Activated CD4-positive, alpha-beta T cell treated with anti-CD3 and anti-CD28 coated beads for 1 hour (primary cell): ENCODE measurements around the gene ZSCAN29.
"Not testable (repeated sequence)": the region's sequence is repeated elsewhere in the genome, so short reads cannot be mapped to it uniquely, and the experiment has no call there.

Experiments
- DNase-seq: peaks from one replicate; pipeline ENCODE4 v3.0.0-alpha.2; 2020

The ZSCAN29 gene

DNA sequence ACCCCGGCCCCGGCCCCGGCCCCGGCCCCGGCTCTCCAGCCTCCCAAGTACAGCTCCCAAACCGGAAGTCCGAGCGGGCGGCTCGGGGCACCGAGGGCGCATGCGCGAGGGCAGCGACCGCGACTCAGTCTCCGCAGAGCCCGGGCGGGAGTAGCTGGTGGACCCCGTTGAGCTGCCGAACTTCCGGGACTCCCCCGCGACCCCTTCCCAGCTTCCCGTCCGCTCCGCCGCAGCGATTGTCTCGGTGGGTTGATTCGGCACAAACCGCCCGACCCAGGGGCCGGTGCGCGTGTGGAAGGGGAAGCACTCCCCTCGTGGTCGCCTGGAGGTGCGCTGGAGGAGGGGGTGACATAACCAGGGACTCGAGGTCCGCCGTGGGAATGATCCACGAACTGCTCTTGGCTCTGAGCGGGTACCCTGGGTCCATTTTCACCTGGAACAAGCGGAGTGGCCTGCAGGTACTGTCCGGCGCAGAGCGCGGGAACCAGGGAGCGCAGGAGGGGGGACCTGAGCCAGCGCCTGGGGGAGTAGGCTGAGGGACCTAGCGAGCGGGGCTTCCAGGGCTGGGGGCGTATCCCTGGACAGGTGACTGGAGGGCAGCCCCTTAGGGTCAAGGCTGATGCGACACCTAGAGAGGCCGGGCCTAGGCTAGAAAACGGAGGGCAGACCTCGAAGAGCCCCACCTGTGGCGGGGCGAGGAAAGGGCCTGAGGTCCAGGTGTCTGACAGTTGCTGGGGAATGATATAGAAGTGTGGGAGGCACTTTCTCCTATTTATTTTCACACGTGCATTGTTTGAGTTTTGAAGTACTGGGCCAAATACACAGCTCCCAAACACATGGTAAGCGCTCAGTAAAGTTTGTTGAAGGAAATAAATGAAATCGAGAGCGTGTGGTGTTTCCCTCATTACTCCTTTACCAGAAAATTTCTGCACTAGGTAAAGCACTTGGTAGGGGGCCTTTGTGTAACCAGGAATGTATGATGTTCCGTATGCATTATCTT, at the start of gene ZSCAN29, which contains the start of gene TUBGCP4:
Gene ZSCAN29, minus strand, starts transcription at position 69 of the 1,000 bp plus-strand sequence. CDS start 1,130 bp downstream, outside the sequence.
Gene TUBGCP4, plus strand, starts transcription at position 127 of the 1,000 bp plus-strand sequence. Its CDS starts 254 bp downstream, at position 381.
- DNase-seq, result peak; percentile 62

- no peak for DNase-seq
Measured at GRCh38 chr15:43420435-43420834, 49.6 kb upstream of the ZSCAN29 start.

GRCh38 chr15:43414196-43414595, 43.4 kb upstream of the ZSCAN29 start:
- no peak for DNase-seq

- DNase-seq, result no peak
Measured at GRCh38 chr15:43412096-43412495, 41.3 kb upstream of the ZSCAN29 start.

- no peak for DNase-seq
Measured at GRCh38 chr15:43410572-43411214, 39.9 kb upstream of the ZSCAN29 start.

DNA sequence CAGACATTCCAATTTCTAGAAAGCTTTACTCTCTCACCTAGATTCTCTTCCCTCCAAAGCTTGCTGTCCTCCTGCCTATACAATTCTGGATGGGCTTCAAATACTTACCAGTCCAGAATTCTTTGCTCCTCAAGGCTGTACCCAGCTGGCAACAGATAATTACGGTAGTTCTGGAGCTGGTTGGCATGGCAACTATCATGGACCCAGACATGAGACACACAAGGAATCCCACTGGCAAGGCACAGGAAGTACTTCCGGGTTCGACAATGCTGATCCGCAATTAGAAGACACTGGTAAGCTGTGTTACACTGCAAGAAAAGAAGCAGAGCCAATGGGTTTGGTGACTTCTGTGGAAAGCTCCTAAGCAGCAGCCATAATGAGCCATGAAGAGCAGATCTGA, 37.9 kb upstream of the ZSCAN29 start:
- no peak for DNase-seq

GRCh38 chr15:43406808-43407207, 36.0 kb upstream of the ZSCAN29 start:
- DNase-seq, result no peak

- no peak for DNase-seq
Measured at GRCh38 chr15:43406189-43406588, 35.3 kb upstream of the ZSCAN29 start.

- DNase-seq, result no peak
Measured at GRCh38 chr15:43404130-43404529, 33.3 kb upstream of the ZSCAN29 start.

- DNase-seq, result no peak
Measured at GRCh38 chr15:43403616-43404015, 32.8 kb upstream of the ZSCAN29 start.

DNA sequence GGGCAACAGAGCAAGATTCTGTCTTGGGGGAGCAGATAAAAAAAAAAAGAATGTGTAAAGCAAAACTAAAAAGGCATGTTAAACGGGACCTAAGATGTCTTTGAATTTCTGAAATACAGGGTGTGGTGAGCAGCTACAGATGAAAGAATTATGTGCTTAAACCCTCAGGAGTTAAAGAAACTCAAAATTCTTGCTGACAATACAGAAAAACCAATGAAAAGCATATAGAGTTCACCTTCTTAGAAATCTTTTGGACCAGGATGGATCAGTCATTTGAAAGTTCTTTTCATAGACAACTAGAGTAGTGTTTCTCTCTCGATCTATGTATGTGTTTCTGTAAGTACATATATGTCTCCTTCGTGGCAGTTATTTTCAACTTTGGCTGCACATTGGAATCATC, 31.4 kb upstream of the ZSCAN29 start:
- DNase-seq, result no peak

DNA sequence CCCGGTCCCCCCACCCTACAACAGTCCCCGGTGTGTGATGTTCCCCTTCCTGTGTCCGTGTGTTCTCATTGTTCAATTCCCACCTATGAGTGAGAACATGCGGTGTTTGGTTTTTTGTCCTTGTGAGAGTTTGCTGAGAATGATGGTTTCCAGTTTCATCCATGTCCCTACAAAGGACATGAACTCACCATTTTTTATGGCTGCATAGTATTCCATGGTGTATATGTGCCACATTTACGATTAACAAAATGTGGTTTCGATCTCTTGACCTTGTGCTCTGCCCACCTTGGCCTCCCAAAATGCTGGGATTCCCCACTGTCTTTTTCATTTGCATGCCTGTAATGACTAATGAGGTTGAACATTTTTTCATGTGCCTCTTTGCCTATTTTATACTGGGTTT, 22.7 kb upstream of the ZSCAN29 start:
- DNase-seq, result not testable (repeated sequence)

DNA sequence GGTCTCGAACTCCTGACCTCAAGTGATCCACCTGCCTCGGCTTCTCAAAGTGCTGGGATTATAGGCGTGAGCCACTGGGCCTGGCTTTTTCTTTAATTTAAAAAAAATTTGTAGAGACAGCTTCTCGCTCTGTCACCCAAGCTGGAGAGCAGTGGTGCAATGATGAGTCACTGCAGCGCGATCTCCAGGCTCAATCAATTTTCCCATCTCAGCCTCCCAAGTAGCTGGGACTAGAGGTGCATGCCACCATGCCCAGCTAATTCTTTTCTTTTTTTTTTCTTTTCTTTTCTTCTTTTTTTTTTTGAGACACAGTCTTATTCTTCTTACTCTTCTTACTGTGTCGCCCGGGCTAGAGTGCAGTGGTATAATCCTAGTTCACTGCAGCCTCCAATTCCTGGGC, 19.9 kb upstream of the ZSCAN29 start:
- no peak for DNase-seq

DNA sequence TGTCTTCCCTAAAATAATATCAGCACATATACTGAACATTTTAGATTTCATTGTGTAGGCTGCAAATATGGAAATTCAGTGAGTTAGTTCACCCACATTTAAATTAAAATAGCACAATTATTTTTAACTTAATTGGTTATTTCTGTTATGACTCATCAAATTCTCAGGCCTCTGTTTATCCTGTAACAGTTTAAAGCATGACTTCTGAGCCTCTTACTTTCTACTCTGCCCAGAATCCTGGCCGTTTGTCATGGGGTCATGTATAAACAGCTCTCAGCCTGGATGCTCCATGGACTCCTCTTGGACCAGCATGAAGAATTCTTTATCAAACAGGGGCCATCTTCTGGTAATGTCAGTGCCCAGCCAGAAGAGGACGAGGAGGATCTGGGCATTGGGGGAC, 12.2 kb upstream of the ZSCAN29 start:
- no peak for DNase-seq

DNA sequence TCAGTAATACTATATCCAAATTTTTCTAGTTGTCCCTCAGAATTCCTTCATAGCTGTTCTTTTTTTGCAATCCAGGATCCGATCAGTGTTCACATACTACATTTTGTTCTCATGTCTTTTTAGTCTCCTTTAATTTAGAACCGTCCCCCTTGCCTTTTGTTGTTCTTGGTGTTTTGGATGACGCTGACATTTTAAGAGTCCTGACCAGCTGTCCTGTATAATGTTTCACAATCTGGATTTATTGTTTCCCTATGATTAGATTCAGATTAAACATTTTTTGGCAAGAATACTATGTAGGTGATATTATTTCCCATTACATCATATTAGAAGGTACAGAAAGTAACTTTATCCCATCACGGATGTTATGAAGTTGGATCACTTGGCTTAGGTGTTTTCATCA, 11.5 kb upstream of the ZSCAN29 start:
- DNase-seq, result no peak

DNA sequence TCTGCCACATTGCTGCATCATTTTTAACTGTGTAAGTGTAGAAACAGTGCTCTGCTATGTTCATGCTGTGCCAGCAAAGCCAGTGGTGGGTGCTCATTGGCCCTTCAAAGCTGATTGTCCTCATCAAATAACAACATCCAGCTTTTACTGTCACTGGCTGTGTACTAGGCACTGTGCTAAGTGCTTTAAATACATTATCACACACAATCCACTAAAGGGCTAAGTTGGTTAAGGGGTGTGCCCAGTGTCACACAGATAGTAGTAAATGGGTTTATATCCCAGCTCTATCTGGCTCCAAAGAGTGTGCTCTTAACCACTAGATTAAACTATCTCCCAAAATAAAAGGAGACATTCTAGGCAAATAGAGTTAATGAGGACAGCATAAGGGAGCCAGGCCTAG, 7.8 kb upstream of the ZSCAN29 start:
- DNase-seq, result no peak

GRCh38 chr15:43376017-43376705, 5.3 kb upstream of the ZSCAN29 start:
- no peak for DNase-seq

- DNase-seq, result peak; percentile 8
Measured at GRCh38 chr15:43370310-43370974, 401 bp downstream of the ZSCAN29 start.

- DNase-seq, result no peak
Measured at GRCh38 chr15:43361313-43361903, 9.4 kb downstream of the ZSCAN29 start.

DNA sequence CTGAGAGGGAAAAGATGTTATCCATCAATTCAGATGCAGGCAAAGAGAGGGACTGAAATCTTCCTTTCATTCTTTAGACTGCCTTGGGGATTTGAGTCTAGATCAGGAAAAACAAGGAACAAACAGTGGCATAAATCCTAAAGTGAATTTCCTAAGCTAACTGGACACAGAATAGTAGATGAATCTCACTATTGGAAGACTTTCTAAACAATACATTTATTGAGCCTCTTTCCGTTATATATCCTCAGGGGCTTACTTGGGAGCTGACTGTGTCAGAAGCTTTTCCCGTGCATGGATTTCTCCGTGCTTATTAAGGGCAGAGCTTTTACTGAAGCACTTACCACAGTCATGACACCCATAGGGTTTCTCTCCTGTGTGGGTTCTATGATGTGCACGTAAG, 10.0 kb downstream of the ZSCAN29 start:
- no peak for DNase-seq

GRCh38 chr15:43352693-43353382, 18.0 kb downstream of the ZSCAN29 start:
- DNase-seq, result no peak

DNA sequence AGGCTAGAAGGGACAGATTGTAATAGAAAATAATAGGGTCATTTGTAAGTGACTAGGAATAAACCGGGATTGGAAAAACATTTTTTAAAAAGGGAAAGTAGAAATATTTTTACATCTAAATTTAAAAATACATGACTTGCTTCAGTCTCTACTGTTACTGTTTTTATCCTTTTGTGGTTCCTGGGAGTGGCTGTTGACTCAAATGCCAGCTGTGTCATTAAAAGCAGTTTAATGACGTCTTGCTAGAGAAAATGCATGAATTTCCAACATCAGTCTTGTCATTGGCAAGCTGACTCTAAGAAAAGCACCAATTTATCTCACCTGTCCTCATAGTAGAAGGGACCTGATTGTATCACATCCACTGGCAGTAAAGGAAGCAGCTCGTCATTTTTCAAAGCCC, 23.7 kb downstream of the ZSCAN29 start:
- DNase-seq, result no peak
